ENCODE data around the gene DERA.
A peak's percentile ranks its signal among the peaks of the same experiment; 100 is the strongest.
"Not testable (repeated sequence)": the region's sequence is repeated elsewhere in the genome, so short reads cannot be mapped to it uniquely, and the experiment has no call there.

Gene DERA

DNA sequence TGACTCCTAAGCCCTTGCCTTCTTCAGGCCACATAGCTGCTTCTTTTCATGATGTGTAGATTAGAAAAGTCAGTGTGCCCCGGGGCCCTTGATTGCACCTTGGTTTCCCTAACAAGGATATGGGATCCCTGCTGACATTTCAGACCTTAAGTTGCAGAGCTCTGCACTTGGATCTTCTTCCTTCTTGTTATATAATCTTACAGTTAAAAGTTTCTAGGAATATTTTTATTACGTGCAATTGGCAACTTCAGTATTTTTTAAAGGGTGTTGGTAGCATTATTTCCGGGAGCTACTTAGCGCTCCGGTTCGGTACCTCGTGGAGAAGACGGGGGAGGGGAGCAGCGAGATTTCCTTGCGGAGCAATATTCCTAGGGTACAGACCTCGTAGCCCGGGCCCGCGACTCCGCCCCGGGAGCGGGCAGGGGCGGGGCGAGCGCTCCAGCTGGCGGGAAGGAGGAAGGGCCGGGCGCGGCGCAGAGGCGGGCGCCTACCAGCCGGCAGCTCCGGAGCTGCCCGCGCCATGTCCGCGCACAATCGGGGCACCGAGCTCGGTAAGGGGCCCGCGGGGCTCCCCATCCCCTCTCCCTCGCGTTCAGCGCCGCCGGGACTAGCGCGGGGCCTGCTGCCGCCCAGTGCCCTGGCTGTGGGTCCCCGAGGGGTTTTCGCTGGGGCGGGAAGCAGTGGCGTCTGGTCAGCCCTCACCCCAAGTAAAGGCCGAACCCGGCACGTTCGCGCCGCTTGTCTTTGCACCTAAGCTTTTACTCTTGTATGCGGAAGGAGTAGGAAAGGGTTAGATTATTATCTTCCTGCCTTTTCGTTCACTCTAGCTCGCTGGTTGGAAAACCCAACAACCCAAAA is at the start of gene DERA:
Gene DERA, plus strand, starts transcription at position 469 of the 858 bp plus-strand sequence. Its CDS starts 52 bp downstream, at position 521.
- DNase-seq (ENCODE audit: low spot score): peak; percentile 94

DNA sequence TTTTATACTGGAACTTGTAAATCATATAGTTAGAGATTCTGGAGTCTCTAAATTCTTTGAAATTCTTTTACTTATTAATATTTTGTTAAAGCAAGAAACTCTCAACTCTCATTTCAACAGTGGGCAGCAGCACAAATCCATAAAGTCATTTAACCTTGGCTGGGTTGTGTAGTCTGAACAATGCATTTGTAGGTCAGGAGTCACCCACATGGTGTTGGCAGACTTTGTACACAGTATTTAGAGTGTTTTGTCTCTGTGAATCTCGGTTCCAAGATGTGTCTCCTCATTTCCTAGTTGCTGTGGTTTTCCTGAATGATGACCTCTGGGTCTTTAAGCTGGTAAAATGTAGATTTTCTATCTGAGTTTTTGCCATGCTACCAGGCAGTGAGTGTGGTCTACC is 49.7 kb upstream of the DERA start:
- DNase-seq (ENCODE audit: low spot score): no peak

DNA sequence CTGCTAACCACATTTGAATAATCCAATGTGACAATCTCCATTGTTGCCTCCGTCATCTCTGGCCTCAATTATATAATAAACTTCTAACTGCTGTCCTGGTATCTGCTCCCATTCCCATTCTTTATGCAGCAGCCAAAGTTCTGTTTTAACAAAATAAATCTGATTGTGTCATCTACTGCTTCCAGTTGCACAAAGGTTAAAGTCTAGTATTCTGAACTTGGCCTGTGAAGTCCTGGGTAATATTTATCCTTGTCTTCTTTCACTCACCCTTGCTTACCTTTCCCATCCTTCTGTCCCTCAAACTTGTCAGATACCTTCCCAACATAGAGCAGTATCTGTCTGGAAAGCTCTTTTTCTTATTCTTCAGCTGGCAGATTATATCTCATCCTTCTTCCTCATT is 48.3 kb upstream of the DERA start:
- no peak for DNase-seq (ENCODE audit: low spot score)

DNA sequence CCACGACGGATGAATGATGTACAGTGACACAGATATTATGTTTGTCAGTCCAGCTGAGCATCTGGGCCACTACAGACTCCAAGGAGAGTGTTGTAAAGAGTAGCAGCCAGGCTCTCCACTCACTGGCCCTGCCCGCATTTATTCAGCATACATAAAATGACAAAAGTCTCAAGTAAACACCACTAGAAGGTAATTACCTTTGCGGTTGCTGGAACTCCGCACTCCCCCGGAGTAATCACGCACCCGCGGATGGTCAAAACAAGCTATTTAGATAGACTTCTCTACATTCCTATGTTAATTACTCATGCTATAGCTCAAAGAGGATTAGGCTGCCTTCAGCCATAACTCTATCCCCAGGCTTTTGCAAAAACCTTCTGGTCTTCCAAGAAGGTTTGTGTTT is 47.8 kb upstream of the DERA start:
- DNase-seq (ENCODE audit: low spot score): no peak

DNA sequence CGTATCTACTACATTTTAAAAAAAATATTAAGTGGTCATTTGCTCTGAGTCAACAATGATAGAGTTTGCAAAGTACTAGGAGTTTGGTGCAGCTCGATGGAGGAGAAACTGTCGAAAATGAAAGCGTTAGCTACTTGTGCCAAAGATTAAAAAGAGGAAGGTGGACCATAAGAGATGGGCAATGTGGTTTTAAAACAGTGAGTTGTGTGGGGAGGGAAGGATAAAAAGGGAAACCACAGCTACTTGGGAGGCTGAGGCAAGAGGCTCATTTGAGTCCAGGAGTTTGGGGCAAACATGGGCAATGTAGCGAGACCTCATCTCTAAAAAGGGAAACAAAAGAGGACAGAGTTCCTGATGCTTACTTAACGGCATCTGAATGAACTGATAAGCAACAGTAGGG is 47.1 kb upstream of the DERA start:
- no peak for DNase-seq (ENCODE audit: low spot score)

DNA sequence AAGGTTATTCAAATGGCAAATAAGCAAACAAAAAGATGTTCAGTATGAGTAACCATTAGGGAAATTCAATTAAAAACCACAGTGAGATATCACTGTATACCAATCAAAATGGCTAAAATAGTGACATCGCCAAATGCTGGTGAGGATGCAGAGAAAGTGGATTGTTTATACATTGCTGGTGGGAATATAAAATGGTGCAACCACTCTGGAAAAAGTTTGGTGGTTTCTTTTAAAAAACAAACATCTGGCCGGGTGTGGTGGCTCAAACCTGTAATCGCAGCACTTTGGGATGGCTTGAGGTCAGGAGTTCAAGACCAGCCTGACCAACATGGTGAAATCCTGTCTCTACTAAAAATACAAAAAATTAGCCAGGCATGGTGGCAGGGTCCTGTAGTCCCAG is 42.9 kb upstream of the DERA start:
- no peak for DNase-seq (ENCODE audit: low spot score)

DNA sequence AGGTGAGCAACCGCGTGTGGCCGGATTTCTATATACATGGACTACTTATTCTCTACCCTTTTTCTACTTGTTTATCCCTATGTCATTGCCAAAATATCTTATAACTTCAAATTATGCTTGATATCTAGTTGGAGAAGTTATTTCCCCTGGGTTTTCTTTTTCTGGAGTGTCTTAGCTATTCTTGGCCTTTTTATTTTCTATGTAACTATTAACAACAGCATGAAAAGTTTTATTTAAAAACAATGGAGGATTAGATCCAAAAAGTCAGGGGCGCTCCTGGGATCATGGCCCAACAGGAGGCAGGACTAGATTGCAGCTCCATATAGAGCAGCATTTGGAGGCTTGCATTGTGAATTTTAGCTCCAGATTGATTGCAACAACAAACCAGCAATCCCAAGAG is 37.6 kb upstream of the DERA start:
- DNase-seq (ENCODE audit: low spot score): no peak

DNA sequence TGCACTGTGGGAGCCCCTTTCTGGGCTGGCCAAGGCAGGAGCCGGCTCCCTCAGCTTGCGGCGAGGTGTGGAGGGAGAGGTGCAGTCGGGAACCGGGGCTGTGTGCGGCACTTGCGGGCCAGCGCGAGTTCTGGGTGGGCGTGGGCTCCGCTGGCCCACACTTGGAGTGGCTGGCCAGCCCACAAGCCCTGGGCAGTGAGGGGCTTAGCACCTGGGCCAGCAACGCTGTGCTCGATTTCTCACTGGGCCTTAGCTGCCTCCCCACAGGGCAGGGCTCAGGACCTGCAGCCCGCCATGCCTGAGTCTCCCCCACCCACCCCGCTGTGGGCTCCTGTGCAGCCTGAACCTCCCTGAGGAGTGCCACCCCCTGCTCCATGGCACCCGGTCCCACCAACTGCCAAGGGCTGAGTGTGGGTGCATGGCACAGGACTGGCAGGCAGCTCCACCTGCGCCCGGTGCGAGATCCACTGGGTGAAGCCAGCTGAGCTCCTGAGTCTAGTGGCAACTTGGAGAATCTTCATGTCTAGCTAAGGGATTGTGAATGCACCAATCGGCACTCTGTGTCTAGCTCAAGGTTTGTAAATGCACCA is 36.5 kb upstream of the DERA start:
- DNase-seq (ENCODE audit: low spot score): not testable (repeated sequence)

DNA sequence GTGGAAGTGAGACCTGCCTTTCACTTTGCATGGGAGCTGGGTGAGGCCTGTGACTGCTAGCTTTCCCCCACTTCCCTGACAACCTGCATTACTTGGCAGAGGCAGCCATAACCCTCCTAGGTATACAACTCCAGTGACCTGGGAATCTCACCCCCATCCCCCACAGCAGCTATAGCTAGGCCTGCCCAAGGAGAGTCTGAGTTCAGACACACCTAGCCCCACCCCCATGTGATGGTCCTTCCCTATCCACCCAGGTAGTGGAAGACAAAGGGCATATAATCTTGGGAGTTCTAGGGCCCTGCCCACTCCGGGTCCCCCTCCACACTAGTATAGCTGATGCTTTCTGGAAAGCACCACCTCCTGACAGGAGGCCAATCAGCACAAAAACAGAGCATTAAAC is 35.3 kb upstream of the DERA start:
- no peak for DNase-seq (ENCODE audit: low spot score)

DNA sequence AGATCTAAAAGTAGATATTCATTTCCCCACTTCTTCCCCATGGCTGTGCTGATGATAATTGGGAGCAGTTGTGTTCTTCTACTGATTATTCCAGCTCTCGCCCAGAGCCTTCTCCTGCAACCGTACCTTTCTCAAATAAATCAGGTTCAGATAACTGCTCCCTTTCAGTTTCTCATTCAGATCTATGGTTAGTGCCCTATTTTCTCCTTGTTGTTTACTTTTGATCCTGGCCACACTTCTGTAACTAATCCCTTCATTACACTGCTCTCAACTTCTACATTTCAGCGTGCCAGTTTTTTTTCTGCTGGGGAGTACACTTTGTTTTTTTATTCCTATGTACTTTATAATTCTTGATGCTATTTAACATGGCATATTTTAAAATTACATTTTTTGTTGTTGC is 31.7 kb upstream of the DERA start:
- no peak for DNase-seq (ENCODE audit: low spot score)

DNA sequence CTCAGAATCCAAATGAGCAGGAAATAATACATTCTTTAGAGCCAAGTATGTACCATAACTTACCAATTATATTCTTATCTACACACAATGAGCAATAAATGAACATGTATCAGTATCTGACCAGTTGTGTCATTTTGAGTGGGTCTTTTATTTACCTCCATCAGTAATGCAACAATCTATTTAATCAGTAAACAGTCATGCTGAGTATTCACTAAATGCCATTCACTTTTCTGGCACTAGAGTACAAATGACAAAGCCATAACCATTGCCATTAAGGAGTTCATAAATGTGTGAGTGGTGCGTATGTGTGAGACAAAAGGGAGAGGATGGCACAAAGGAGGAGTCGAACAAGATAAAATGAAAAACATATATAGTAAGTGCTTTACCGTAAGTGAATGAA is 30.4 kb upstream of the DERA start:
- DNase-seq (ENCODE audit: low spot score): no peak

DNA sequence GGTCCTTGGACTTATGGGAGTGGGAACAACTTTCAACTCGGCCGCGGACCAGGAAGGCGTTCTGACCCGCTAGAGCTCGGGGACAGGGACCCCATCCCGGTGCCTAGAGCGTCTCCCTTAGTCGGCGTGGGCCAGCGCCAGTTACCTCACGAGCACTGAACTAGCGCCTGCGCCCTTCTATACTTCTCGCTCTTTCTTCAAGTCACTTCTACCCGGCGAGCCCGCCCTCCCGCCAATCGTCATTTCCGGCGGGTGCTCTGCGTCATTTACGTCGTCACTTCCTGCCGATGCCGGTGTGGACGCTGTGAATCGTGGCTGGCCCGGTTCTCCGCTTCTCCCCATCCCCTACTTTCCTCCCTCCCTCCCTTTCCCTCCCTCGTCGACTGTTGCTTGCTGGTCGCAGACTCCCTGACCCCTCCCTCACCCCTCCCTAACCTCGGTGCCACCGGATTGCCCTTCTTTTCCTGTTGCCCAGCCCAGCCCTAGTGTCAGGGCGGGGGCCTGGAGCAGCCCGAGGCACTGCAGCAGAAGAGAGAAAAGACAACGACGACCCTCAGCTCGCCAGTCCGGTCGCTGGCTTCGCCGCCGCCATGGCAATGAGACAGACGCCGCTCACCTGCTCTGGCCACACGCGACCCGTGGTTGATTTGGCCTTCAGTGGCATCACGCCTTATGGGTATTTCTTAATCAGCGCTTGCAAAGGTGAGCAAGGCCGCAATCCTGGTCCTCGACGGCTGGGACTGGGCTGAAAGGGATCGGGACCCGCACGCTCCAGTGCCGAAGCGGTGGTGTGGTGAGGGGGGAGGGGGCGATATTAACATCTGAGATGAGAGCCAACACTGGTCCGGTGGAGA is 28.8 kb upstream of the DERA start, which contains the start of gene STRAP:
Gene STRAP, plus strand, starts transcription at position 270 of the 854 bp plus-strand sequence. Its CDS starts 321 bp downstream, at position 591.
- DNase-seq (ENCODE audit: low spot score): peak; percentile 95

DNA sequence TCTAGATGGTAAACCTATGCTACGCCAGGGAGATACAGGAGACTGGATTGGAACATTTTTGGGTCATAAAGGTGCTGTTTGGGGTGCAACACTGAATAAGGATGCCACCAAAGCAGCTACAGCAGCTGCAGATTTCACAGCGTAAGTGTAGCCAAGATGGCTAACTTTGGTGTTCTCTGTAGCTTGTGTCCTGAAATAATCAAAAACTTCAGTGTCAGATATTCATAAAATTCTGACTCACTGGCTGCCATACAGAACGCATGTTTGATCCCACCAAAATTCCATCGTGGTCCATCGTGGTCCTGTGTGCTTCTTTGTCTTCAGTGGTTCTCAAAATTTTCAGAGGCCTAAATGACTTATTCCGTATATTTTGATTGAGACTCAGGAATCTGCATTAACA is 27.6 kb upstream of the DERA start:
- no peak for DNase-seq (ENCODE audit: low spot score)

DNA sequence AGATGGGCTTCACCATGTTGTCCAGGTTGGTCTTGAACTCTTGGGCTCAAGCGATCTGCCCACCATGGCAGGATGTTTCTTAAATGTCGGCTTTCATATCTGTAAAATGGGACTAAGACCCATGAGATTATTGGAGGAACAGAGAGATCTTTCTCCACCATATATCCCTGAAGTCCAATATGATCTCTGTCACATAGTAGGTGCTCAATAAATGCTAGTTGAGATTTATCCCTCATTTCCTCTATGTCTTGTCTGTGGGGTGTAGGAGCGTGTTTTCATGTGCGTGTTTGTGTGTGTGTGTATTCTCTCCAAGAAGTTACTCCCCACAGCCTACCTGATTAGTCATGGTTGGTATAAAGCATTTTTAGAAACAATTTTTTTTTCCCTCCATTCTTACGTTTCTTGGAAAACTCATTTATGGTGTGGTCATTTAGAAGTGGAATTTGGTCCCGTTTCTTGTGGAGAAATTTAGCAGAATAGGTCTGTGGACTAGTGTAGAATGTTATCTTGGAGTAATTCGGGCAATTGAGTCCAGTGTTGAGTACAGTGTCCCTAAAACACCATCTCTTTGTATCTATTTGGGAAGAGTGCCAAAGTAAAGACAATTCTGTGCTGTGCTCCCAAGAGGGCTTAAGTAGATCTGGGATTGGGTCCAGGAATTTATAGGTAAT is 24.6 kb upstream of the DERA start:
- DNase-seq (ENCODE audit: low spot score): peak; percentile 34

DNA sequence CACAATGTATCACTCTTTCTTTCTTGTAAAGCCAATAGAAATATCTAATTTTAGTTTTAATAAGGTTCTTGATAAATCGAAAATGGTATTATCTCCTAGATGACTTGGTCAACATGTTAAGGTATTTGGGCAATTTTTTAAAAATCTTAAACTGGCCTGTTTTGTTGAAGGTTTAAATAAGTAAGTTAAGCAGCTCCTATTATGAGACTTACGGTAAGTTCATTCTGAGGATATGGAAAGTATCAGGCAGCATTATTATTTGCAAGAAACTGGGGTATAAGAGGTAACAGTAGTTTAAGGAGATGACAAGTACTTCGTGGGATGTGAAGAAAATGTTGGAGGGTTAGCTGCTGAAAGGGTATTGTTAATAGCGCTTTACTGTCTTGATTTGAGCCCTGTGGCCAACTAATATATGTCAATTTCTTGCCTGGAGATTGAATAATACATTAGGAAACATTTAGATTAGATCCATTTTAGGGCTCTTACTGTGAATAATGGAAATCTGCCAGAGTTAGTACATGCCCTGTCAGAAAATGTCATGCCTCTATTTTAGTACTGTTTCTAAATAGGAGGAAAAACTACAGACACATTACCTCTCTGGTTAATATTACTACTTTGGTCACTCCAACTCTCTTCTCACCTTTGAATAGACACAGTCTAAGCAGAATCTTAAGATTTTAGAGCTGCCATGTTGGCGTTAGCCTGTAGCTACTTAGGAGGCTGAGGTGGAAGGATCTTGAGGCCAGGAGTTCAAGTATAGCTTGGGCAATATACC is 23.9 kb upstream of the DERA start:
- no peak for DNase-seq (ENCODE audit: low spot score)

DNA sequence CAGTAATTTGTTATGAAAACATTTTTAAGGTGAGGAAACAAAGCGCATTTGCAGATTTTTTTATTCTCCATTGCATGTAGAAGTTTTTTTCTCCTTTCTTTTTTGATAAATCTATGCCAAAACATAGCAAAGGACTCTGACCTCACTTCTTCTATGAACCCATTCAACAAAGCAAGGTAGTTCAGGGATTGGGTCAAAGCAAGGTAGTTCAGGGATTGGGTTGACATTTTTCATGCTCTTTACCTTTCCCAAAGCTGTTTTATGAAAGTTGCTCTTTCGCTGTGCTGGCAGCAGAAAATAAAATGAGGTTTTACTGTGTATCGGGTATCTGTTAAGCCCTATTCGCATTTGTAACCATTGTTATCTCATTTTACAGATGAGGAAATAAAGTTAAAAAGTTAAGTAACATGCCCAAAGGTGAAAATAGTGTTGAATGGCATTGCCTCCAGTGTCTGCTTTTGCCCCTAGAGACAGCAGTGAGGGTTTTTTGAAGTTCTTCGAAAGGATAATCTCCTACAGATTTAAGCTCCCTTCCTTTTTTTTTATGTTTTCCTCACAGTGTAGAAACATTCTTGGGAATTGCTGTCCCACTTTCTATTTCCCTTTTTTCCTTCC is 18.4 kb upstream of the DERA start:
- DNase-seq (ENCODE audit: low spot score): peak; percentile 36

DNA sequence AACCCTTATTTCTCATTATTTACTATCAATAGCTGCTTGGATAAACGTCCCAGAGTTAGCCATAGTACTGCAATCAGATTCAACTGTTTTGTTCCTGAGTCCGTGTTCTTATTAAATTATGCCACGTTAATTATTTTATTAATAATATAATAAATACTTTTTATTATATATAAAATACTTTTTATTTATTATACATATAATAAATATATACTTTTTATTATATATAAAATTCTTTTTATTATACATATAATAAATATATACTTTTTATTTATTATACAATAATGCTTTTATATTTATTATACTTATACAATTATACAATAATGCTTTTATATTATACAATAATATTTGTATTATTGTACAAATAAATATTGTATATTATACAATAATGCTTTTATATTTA is 17.9 kb upstream of the DERA start:
- DNase-seq (ENCODE audit: low spot score): no peak

DNA sequence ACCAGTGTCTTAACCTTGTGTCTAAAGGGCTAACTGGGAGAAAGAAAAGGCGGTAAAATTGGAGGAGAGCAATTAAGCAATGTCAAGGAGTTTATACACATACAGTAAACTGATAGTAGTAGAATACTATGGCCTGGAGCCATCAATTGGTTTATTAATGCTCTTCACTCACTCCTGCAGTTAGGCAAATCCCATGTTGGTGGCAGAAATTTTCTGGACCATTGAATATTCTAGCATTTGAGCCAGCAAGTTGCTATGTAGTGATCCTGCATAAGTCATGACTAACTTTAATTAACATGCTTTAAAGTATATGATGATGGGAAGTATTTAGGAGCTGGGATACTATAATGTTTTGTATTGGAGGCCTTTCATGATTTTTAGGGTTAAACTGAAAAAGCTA is 14.3 kb upstream of the DERA start:
- DNase-seq (ENCODE audit: low spot score): no peak

DNA sequence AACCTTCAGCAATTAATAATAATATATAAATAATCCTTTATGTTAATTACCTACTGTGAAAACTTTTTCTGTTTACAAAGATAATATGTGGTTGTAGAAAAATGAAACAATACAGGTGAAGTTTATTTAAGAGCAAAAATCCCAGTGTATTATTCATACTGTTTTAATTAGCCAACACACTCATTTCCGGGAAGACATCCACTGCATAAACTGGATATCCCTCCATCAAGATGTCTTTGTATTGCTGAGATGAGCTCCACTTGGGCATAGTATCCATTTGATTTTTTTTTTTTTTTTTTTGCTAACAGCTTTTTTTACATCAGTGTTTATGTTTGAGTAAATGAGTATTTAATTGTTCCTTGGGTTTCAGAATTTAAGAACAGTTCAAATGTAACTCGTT is 13.7 kb upstream of the DERA start:
- no peak for DNase-seq (ENCODE audit: low spot score)

DNA sequence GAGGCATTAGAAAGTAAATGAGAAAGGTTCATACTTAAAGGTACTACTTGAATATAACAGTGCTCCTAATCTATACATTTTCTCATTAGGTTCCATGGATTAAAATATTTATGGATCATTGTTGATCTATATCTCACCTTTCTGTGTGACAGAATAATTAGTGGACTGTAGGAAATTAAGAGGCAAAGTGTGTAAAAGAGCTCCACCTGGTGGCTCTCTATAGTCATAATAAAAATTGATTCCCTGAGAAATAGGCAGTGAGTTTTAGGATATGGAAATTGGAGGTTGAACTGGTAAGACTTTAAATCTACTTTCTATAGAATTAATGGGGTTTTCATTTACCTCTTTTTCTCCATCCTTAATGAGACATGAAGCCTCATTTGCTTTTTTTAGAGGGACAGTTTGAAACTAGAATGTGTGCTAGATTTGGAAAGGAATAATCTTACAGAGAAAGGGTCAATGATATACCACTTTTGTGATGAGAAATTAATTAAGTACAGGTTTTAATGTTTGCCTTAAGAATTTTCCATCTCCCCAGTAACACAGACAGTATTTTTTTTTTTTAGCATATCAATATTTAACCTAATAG is 11.8 kb upstream of the DERA start:
- no peak for DNase-seq (ENCODE audit: low spot score)
